H9 (cell line): ENCODE results near the gene ABHD12. TPM values are rescaled to one million over a fixed set of nuclear protein-coding genes. Genes with fewer than 3 reads are reported as not detected.
A peak's percentile ranks its signal among the peaks of the same experiment; 100 is the strongest.

Experiments used
- DNase-seq: peaks from one replicate; pipeline ENCODE4 v3.0.0-alpha.2; 2017
- H2AFZ ChIP-seq: one replicate; pipeline ENCODE4 v1.6.1; 2013; ENCODE audit warnings: mild to moderate bottlenecking, low read length, control low read depth, moderate library complexity
- H2AK5ac ChIP-seq: 2 replicates; pipeline ENCODE4 v1.6.1; 2013; ENCODE audit warnings: low read length, control low read depth, mixed read lengths; ENCODE audit not compliant: insufficient read length
- H2BK120ac ChIP-seq: one replicate; pipeline ENCODE4 v1.6.1; 2013; ENCODE audit warnings: low read depth, mild to moderate bottlenecking, low read length, control low read depth, inconsistent platforms; ENCODE audit not compliant: poor library complexity, severe bottlenecking
- H2BK12ac ChIP-seq: 2 replicates; pipeline ENCODE4 v1.6.1; 2013; ENCODE audit warnings: low read length, control low read depth, mixed read lengths, low read depth; ENCODE audit not compliant: insufficient read length
- H2BK15ac ChIP-seq: 2 replicates; pipeline ENCODE4 v1.6.1; 2013; ENCODE audit warnings: low read depth, low read length, control low read depth
- H2BK20ac ChIP-seq: one replicate; pipeline ENCODE4 v1.6.1; 2013; ENCODE audit warnings: low read depth, mild to moderate bottlenecking, low read length, control low read depth, inconsistent platforms; ENCODE audit not compliant: poor library complexity, severe bottlenecking
- H2BK5ac ChIP-seq: 2 replicates; pipeline ENCODE4 v1.6.1; 2013; ENCODE audit warnings: low read length, control low read depth, mixed read lengths; ENCODE audit not compliant: insufficient read length
- H3K14ac ChIP-seq: 2 replicates; pipeline ENCODE4 v1.6.1; 2013; ENCODE audit warnings: low read length, control low read depth; ENCODE audit not compliant: insufficient read depth
- H3K18ac ChIP-seq: 2 replicates; pipeline ENCODE4 v1.6.1; 2013; ENCODE audit warnings: low read depth, mild to moderate bottlenecking, mixed read lengths, low read length, control low read depth; ENCODE audit not compliant: insufficient read length
- H3K23ac ChIP-seq: 2 replicates; pipeline ENCODE4 v1.6.1; 2013; ENCODE audit warnings: low read length, control low read depth, mixed read lengths, low read depth; ENCODE audit not compliant: insufficient read length
- H3K23me2 ChIP-seq: 2 replicates; pipeline ENCODE4 v1.6.1; 2013; ENCODE audit warnings: low read depth, mild to moderate bottlenecking, mixed read lengths, low read length, control low read depth; ENCODE audit not compliant: insufficient read length, poor library complexity, severe bottlenecking
- H3K27ac ChIP-seq: 2 replicates; pipeline ENCODE4 v1.5.1; 2013; ENCODE audit warnings: low read length, control low read depth, mixed read lengths, low read depth; ENCODE audit not compliant: insufficient read length
- H3K27me3 ChIP-seq: 2 replicates; pipeline ENCODE4 v1.6.1; 2013; ENCODE audit warnings: low read length, control low read depth, inconsistent platforms; ENCODE audit not compliant: insufficient read depth
- H3K4ac ChIP-seq: 2 replicates; pipeline ENCODE4 v1.6.1; 2013; ENCODE audit warnings: low read depth, mild to moderate bottlenecking, control low read depth, inconsistent platforms, low read length, moderate library complexity
- H3K4me1 ChIP-seq: 2 replicates; pipeline ENCODE4 v1.6.1; 2013; ENCODE audit warnings: low read length, control low read depth, inconsistent platforms; ENCODE audit not compliant: insufficient read depth
- H3K4me2 ChIP-seq: 2 replicates; pipeline ENCODE4 v1.6.1; 2013; ENCODE audit warnings: low read length, control low read depth, mixed read lengths; ENCODE audit not compliant: insufficient read length, insufficient read depth
- H3K56ac ChIP-seq: 2 replicates; pipeline ENCODE4 v1.6.1; 2013; ENCODE audit warnings: low read depth, mild to moderate bottlenecking, mixed read lengths, low read length, control low read depth; ENCODE audit not compliant: insufficient read length
- H3K79me1 ChIP-seq: 2 replicates; pipeline ENCODE4 v1.6.1; 2013; ENCODE audit warnings: low read depth, mild to moderate bottlenecking, moderate library complexity, low read length, control low read depth, inconsistent platforms; ENCODE audit not compliant: insufficient read depth, poor library complexity, severe bottlenecking
- H3K79me2 ChIP-seq: 2 replicates; pipeline ENCODE4 v1.6.1; 2013; ENCODE audit warnings: low read length, control low read depth, inconsistent platforms; ENCODE audit not compliant: insufficient read depth
- H3K9ac ChIP-seq: 2 replicates; pipeline ENCODE4 v1.6.1; 2013; ENCODE audit warnings: low read length, control low read depth, mixed read lengths; ENCODE audit not compliant: insufficient read length; ENCODE audit errors: extremely low read depth
- H3K9me3 ChIP-seq: one replicate; pipeline ENCODE4 v1.6.1; 2013; ENCODE audit warnings: low read depth, low read length, inconsistent platforms; ENCODE audit not compliant: control insufficient read depth
- H3T11ph ChIP-seq: one replicate; pipeline ENCODE4 v1.6.1; 2013; ENCODE audit warnings: mild to moderate bottlenecking, low read length, control low read depth, inconsistent platforms
- H4K20me1 ChIP-seq: one replicate; pipeline ENCODE4 v1.6.1; 2013; ENCODE audit not compliant: control insufficient read depth, insufficient read length, insufficient read depth
- H4K5ac ChIP-seq: 2 replicates; pipeline ENCODE4 v1.6.1; 2013; ENCODE audit warnings: low read depth, mild to moderate bottlenecking, mixed read lengths, low read length, control low read depth; ENCODE audit not compliant: insufficient read length
- H4K8ac ChIP-seq: replicated peaks from 2 replicates; pipeline ENCODE4 v1.6.1; 2013; ENCODE audit warnings: low read length, control low read depth, mixed read lengths, low read depth; ENCODE audit not compliant: insufficient read length
- H4K91ac ChIP-seq: 2 replicates; pipeline ENCODE4 v1.6.1; 2013; ENCODE audit warnings: low read depth, mild to moderate bottlenecking, moderate library complexity, mixed read lengths, low read length, control low read depth; ENCODE audit not compliant: insufficient read length
- H3K27ac Mint-ChIP-seq, 3 experiments: 2 replicates in 2 of 3; 3 replicates in 1 of 3; pipeline ENCODE4 v1.8.0; 2020 to 2021; ENCODE audit warnings: mixed read lengths in 3 of 3, mild to moderate bottlenecking in 1 of 3, moderate library complexity in 1 of 3
- H3K27me3 Mint-ChIP-seq: 2 replicates; pipeline ENCODE4 v1.8.0; 2021; ENCODE audit warnings: low read depth, mild to moderate bottlenecking, moderate library complexity, mixed read lengths
- H3K36me3 Mint-ChIP-seq, 3 experiments: 2 replicates in 2 of 3; 3 replicates in 1 of 3; pipeline ENCODE4 v1.8.0; 2020 to 2021; ENCODE audit warnings: low read depth in 3 of 3, mixed read lengths in 3 of 3; ENCODE audit not compliant: insufficient read depth in 1 of 3
- H3K4me1 Mint-ChIP-seq, 2 experiments: 2 replicates each; pipeline ENCODE4 v1.8.0; 2020; ENCODE audit warnings: mixed read lengths in 2 of 2
- H3K4me3 Mint-ChIP-seq, 2 experiments: 2 replicates in 1 of 2; 3 replicates in 1 of 2; pipeline ENCODE4 v1.8.0; 2020 to 2021; ENCODE audit warnings: mild to moderate bottlenecking in 2 of 2, mixed read lengths in 2 of 2, moderate library complexity in 1 of 2
- H3K9me3 Mint-ChIP-seq, 2 experiments: 2 replicates in 1 of 2; 3 replicates in 1 of 2; pipeline ENCODE4 v1.8.0; 2020; ENCODE audit warnings: mild to moderate bottlenecking in 2 of 2, mixed read lengths in 2 of 2, moderate library complexity in 1 of 2
- CTCF ChIP-seq: fragments of 200-600 bp; sonication (generic); conservative IDR thresholded peaks from 3 replicates; pipeline ENCODE4 v1.8.0; 2021; ENCODE audit warnings: antibody characterized with exemption, mild to moderate bottlenecking
- WGBS: extraction: QIAGEN DNeasy Blood & Tissue Kit; methylation state at CpG from one replicate; pipeline ENCODE4 v1.1.7; 2013; ENCODE audit warnings: missing lambda C conversion rate, low lambda C conversion rate, mixed read lengths; ENCODE audit not compliant: insufficient read length; ENCODE audit errors: extremely low coverage; 5-methylcytosine and 5-hydroxymethylcytosine counted together
- total RNA-seq: library from RNA; stranded (reverse); gene quantifications from 2 replicates; pipeline ENCODE4 v1.2.1, GENCODE V29; 2021

The ABHD12 gene
- total RNA-seq, 1 experiment from 2014 or later, result 54.4 TPM

- Histone ChIP-seq H3T11ph (no peak overlapping the region), H3K4ac (no peak overlapping the region), H2AK5ac (no peak overlapping the region), H2AFZ (no peak overlapping the region), H3K4me1 (no peaks in the 10 kb centered on the region), H3K14ac (no peak overlapping the region), H3K9me3 (no peaks in the 10 kb centered on the region), H4K20me1 (no peaks in the 10 kb centered on the region), H3K23ac (no peak overlapping the region), H2BK20ac (no peak overlapping the region), H3K9ac (no peak overlapping the region), H2BK12ac (no peak overlapping the region), H3K56ac (no peak overlapping the region), H2BK15ac (no peak overlapping the region), H3K27ac (no peak overlapping the region), H3K4me2 (no peak overlapping the region), H3K18ac (no peak overlapping the region), H3K27me3 (no peaks in the 10 kb centered on the region), H3K79me1 (no peaks in the 10 kb centered on the region), H4K8ac (no peak overlapping the region), H2BK5ac (no peak overlapping the region), H3K79me2 (peaks cover 3% of the 10 kb centered on the region; the same call in 1 of the 2 replicates), H2BK120ac (no peak overlapping the region), H4K5ac (no peak overlapping the region), H4K91ac (no peak overlapping the region), H3K23me2 (no peaks in the 10 kb centered on the region)
- H3K27me3 Mint-ChIP-seq, result no peaks in the 10 kb centered on the region
- no CpG with 5 or more reads among the region's 12 CpGs for WGBS
- DNase-seq, result peak; percentile 8
- peaks cover 0 to 8% of the 10 kb centered on the region in 2 experiments; a peak in 1 of 4 replicates for H3K4me1 Mint-ChIP-seq
- no peak for TF ChIP-seq CTCF
- no peak overlapping the region for H3K4me3 Mint-ChIP-seq
- H3K27ac Mint-ChIP-seq, result no peak overlapping the region
- H3K9me3 Mint-ChIP-seq, result peaks cover 17 to 23% of the 10 kb centered on the region in 2 experiments; a peak in 4 of 5 replicates
- H3K36me3 Mint-ChIP-seq, result peaks cover 47 to 55% (median 48%) of the 10 kb centered on the region in 3 experiments
These were observed 131.3 kb downstream of the ABHD12 start for GRCh38 chr20:25259358-25259757.
